SK-N-MC (cell line): ENCODE results near the gene PTPRO.

Experiments
- DNase-seq: peaks from one replicate; pipeline ENCODE4 v3.0.0-alpha.2; 2011; ENCODE audit warnings: low read depth, low spot score
- H3K27ac ChIP-seq: fragments of 200-600 bp; sonication (generic); 2 replicates; pipeline ENCODE4 v1.5.1; 2016; ENCODE audit warnings: mixed run types
- H3K36me3 ChIP-seq: fragments of 200-600 bp; sonication (generic); 2 replicates; pipeline ENCODE4 v1.6.1; 2017; ENCODE audit warnings: antibody characterized with exemption, low read length, mixed read lengths; ENCODE audit not compliant: insufficient read depth
- H3K4me3 ChIP-seq: fragments of 200-600 bp; sonication (generic); 2 replicates; pipeline ENCODE4 v1.5.1; 2016
- H3K9ac ChIP-seq: fragments of 200-600 bp; sonication (generic); 2 replicates; pipeline ENCODE4 v1.8.0; 2017; ENCODE audit warnings: mixed run types, mixed read lengths; ENCODE audit not compliant: insufficient read length
- H3K9me3 ChIP-seq: fragments of 200-600 bp; sonication (generic); 2 replicates; pipeline ENCODE4 v1.6.1; 2017; ENCODE audit warnings: low read depth, mild to moderate bottlenecking, antibody characterized with exemption, low read length, moderate library complexity, mixed read lengths
- EZH2 ChIP-seq: fragments of 200-600 bp; sonication (generic); IDR thresholded peaks from one replicate; pipeline ENCODE4 v1.6.1; 2017; ENCODE audit warnings: antibody characterized with exemption
- FOXP2 ChIP-seq: optimal IDR thresholded peaks from 2 replicates; pipeline ENCODE3; 2011; ENCODE audit warnings: mild to moderate bottlenecking, moderate library complexity; ENCODE audit not compliant: insufficient read depth; ENCODE audit errors: extremely low read length, control extremely low read depth
- POLR2AphosphoS5 ChIP-seq: IDR thresholded peaks from 2 replicates; pipeline ENCODE4 v1.6.1; 2012; ENCODE audit warnings: mild to moderate bottlenecking, low read depth, low read length, borderline replicate concordance

PTPRO gene

GRCh38 chr12:15336768-15337553 is 14.7 kb downstream of the PTPRO start:
- no peak for TF ChIP-seq EZH2
- no peak for TF ChIP-seq POLR2AphosphoS5
- no peak for TF ChIP-seq FOXP2
- Histone ChIP-seq H3K9me3 (no peaks in the 10 kb centered on the region), H3K9ac (no peak overlapping the region), H3K4me3 (no peak overlapping the region), H3K36me3 (no peaks in the 10 kb centered on the region), H3K27ac (no peak overlapping the region)
- no peak for DNase-seq

DNA sequence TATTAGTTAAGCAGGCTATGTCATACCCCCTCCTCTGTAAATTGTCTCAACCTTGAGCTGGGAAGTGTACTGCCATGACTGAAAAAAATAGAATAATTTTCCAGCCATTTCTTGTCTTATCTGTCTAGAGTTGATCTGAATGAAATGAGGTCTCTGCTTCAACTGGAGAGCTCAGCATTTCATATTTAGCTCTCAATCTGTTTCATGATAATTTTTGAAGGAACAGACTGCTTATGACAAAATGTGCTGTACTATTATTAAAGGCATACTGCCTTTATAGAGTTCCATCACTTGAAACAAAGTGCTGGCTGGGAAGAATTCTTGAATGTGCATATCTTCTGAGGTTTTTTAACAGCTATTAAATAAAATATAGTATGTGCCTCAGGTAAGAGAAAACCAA is 19.1 kb downstream of the PTPRO start:
- Histone ChIP-seq H3K36me3 (no peaks in the 10 kb centered on the region), H3K4me3 (no peak overlapping the region), H3K9ac (no peak overlapping the region)

GRCh38 chr12:15344561-15344960 is 22.3 kb downstream of the PTPRO start:
- Histone ChIP-seq H3K9ac (no peak overlapping the region), H3K36me3 (no peaks in the 10 kb centered on the region), H3K27ac (no peak overlapping the region), H3K4me3 (no peak overlapping the region), H3K9me3 (no peaks in the 10 kb centered on the region)
- no peak for DNase-seq
- no peak for TF ChIP-seq FOXP2
- TF ChIP-seq EZH2: no peak
- no peak for TF ChIP-seq POLR2AphosphoS5

More for the DNA sequence above, 19.1 kb downstream of the PTPRO start:
- DNase-seq: no peak
- no peak for TF ChIP-seq EZH2
- no peak for TF ChIP-seq FOXP2
- TF ChIP-seq POLR2AphosphoS5: no peak
- H3K27ac ChIP-seq: no peak overlapping the region
- H3K9me3 ChIP-seq: no peaks in the 10 kb centered on the region

- H3K9ac ChIP-seq: no peak overlapping the region
- no peak overlapping the region for H3K27ac ChIP-seq
- H3K4me3 ChIP-seq: no peak overlapping the region
- H3K36me3 ChIP-seq: no peaks in the 10 kb centered on the region
- H3K9me3 ChIP-seq: no peaks in the 10 kb centered on the region
- no peak for DNase-seq
- TF ChIP-seq POLR2AphosphoS5: no peak
- no peak for TF ChIP-seq FOXP2
- TF ChIP-seq EZH2: no peak
These were observed 24.2 kb downstream of the PTPRO start for GRCh38 chr12:15346488-15346887.

DNA sequence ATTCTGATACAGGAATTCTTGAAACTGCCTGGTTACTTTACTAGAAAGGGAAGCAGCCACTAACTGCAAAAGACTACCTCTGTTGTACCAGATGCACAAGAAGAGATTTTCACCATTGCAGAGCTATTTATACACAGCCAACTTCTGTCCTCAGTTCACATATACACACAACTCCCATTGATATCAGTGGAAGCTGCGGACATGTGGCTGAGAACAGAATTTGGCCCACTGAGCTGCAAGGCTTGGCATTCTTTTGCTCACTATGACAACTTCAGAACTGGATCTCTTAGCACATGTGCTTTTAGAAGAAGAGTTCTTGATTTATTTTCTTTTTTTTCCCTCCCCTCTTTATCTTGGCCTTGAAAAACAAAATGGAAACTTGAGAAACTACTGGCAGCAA is 28.3 kb downstream of the PTPRO start:
- Histone ChIP-seq H3K4me3 (no peak overlapping the region), H3K9me3 (no peaks in the 10 kb centered on the region), H3K27ac (no peak overlapping the region), H3K9ac (no peak overlapping the region), H3K36me3 (no peaks in the 10 kb centered on the region)
- no peak for TF ChIP-seq EZH2
- no peak for TF ChIP-seq FOXP2
- no peak for TF ChIP-seq POLR2AphosphoS5
- DNase-seq: no peak

DNA sequence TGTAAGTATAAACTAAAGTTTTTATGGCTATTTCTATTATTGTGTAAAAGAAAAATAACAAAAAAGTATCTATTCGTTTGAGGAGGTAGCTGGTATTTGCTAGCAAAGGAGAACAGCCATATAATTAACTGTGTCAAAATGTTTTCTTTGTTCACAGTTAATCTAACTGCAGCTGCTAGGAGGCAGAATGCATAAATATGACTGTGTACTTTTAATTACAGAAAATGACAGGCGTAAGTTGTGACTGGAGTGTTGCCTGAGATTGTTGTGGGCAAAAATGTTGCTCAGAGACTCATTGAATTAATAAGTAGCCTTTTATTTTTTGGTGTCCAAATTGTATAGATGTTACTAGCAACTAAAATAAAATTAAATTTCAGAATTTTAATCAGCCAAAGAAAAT is 33.5 kb downstream of the PTPRO start:
- no peak for DNase-seq
- TF ChIP-seq POLR2AphosphoS5: no peak
- no peak for TF ChIP-seq FOXP2
- no peak for TF ChIP-seq EZH2
- Histone ChIP-seq H3K27ac (no peak overlapping the region), H3K9me3 (no peaks in the 10 kb centered on the region), H3K9ac (no peak overlapping the region), H3K4me3 (no peak overlapping the region), H3K36me3 (no peaks in the 10 kb centered on the region)

DNA sequence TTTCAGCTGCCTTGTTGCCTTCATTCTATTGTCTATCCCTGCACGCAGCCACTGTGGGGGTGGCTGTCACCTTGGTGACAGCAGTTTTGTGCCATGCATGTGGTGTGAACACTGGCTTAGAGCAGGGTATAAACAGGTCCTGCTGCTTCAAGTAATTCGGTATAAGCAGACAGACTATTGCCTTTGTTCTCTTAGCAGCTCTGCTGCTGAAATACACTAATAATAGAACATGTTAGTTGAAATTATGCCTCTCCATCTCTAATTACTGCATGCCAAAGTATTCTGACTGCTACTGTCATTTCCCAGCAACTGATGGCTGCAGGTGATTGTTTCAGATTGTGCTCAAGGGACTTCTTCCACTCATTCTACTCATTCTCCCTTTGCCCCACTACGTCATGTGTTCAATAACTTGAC is 34.6 kb downstream of the PTPRO start:
- TF ChIP-seq POLR2AphosphoS5: no peak
- TF ChIP-seq EZH2: no peak
- no peak for TF ChIP-seq FOXP2
- H3K27ac ChIP-seq: no peak overlapping the region
- no peaks in the 10 kb centered on the region for H3K36me3 ChIP-seq
- no peak overlapping the region for H3K9ac ChIP-seq
- H3K9me3 ChIP-seq: no peaks in the 10 kb centered on the region
- no peak overlapping the region for H3K4me3 ChIP-seq
- DNase-seq: no peak

DNA sequence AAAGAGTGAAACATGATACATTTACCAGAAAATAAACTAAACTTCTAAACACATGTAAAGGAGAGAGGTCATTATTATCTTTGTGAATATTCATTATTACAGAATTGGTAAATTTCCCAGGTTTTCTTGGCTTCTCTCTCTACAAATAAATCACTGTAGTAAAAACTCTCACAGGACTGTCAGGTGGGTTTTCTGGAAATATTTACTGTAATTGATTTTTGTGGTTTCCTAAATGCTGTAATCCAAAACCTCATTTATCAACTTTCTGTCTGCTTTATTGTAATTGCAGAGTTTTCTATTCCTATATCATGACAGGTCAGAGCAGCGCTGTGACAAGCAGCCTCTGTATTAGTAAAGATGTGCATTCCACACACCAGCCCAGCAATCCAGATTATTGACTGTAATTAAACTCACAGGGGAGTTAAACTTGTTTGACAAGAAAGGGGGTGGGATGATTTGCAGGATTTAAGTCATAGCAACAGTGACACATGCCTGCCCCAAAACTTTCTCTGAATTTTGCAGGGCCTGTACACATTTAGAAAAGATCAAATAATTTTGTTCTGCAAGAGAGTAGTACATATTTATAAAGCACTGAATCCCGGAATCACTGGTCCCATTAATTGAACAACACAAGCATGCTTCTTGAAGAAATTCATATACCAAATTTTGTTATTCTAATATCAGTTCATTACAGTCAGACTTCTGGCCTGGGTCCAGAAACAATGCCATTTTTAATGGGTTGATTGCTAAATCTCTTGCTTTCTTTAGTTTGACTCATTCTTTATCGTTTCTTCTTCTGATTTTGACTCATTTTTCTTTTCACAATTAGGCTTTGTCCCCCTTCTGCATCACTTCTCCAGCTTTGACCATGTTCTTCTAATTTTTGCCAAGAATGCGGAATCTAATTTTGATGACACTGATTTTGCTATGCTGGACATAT is 42.2 kb downstream of the PTPRO start:
- no peak for DNase-seq
- H3K36me3 ChIP-seq: no peaks in the 10 kb centered on the region
- H3K9ac ChIP-seq: no peak overlapping the region
- no peak for TF ChIP-seq EZH2
- TF ChIP-seq POLR2AphosphoS5: no peak
- TF ChIP-seq FOXP2: no peak
- H3K27ac ChIP-seq: no peak overlapping the region
- H3K9me3 ChIP-seq: no peaks in the 10 kb centered on the region
- no peak overlapping the region for H3K4me3 ChIP-seq
